Central memory CD8-positive, alpha-beta T cell (primary cell): ENCODE results near the gene BCL10.
A peak's percentile ranks its signal among the peaks of the same experiment; 100 is the strongest.

Experiments used
- ATAC-seq: fragments of 150-1000 bp; cut with Tn5 transposase; replicated peaks from 2 replicates; pipeline ENCODE4 v1.10.0; 2022; ENCODE audit warnings: mild to moderate bottlenecking, moderate FRiP score, moderate number of reproducible peaks; ENCODE audit not compliant: poor library complexity, severe bottlenecking; ENCODE audit errors: extremely low read depth
- DNase-seq, 2 donors: peaks; one replicate each; pipeline ENCODE4 v3.0.0; 2021; ENCODE audit warnings: low spot score in 2 of 2
- H3K27ac Mint-ChIP-seq: one replicate; pipeline ENCODE4 v1.8.0; 2022; ENCODE audit warnings: low read depth, mild to moderate bottlenecking, moderate library complexity, mixed read lengths
- H3K27me3 Mint-ChIP-seq: one replicate; pipeline ENCODE4 v1.8.0; 2022; ENCODE audit warnings: mixed read lengths
- H3K36me3 Mint-ChIP-seq: one replicate; pipeline ENCODE4 v1.8.0; 2022; ENCODE audit warnings: mild to moderate bottlenecking, moderate library complexity, mixed read lengths; ENCODE audit not compliant: insufficient read depth
- H3K4me1 Mint-ChIP-seq: one replicate; pipeline ENCODE4 v1.8.0; 2022; ENCODE audit warnings: mixed read lengths
- H3K4me3 Mint-ChIP-seq: one replicate; pipeline ENCODE4 v1.8.0; 2022; ENCODE audit warnings: mild to moderate bottlenecking, moderate library complexity, mixed read lengths
- H3K9me3 Mint-ChIP-seq: one replicate; pipeline ENCODE4 v1.8.0; 2022; ENCODE audit warnings: mixed read lengths

Gene BCL10

GRCh38 chr1:85276215-85276977 lies at the start of gene BCL10:
Gene BCL10 (minus strand): TSS chr1:85276632. CDS start chr1:85276352, 280 bp downstream.
- Mint-ChIP-seq H3K4me1 (peaks cover 49% of the 10 kb centered on the region), H3K9me3 (no peaks in the 10 kb centered on the region)
- peak; percentile 96 to 98 for DNase-seq

GRCh38 chr1:85325920-85326319 lies 49.5 kb upstream of the BCL10 start:
- Mint-ChIP-seq H3K27ac (no peak overlapping the region), H3K36me3 (peaks cover 2% of the 10 kb centered on the region)

More at GRCh38 chr1:85276215-85276977, at the start of gene BCL10:
- H3K36me3 Mint-ChIP-seq = peaks cover 7% of the 10 kb centered on the region
- ATAC-seq = peak; percentile 98
- no peaks in the 10 kb centered on the region for H3K27me3 Mint-ChIP-seq
- peak within 1 kb of the TSS; percentile 91 for H3K27ac Mint-ChIP-seq
- peak within 1 kb of the TSS; percentile 80 for H3K4me3 Mint-ChIP-seq

GRCh38 chr1:85323770-85324169 lies 47.3 kb upstream of the BCL10 start:
- DNase-seq (no peak), ATAC-seq (no peak)
- H3K4me1 Mint-ChIP-seq = peaks cover 5% of the 10 kb centered on the region
- no peaks in the 10 kb centered on the region for H3K9me3 Mint-ChIP-seq
- no peaks in the 10 kb centered on the region for H3K36me3 Mint-ChIP-seq
- peaks cover 63% of the 10 kb centered on the region for H3K27me3 Mint-ChIP-seq
- H3K4me3 Mint-ChIP-seq = no peak overlapping the region
- H3K27ac Mint-ChIP-seq = no peak overlapping the region

More at GRCh38 chr1:85325920-85326319, 49.5 kb upstream of the BCL10 start:
- Mint-ChIP-seq H3K4me1 (peaks cover under 1% of the 10 kb centered on the region), H3K4me3 (no peak overlapping the region), H3K9me3 (no peaks in the 10 kb centered on the region), H3K27me3 (peaks cover 63% of the 10 kb centered on the region)
- DNase-seq (no peak), ATAC-seq (no peak)

- no peaks in the 10 kb centered on the region for H3K36me3 Mint-ChIP-seq
- H3K4me3 Mint-ChIP-seq = no peak overlapping the region
- H3K9me3 Mint-ChIP-seq = no peaks in the 10 kb centered on the region
- H3K27ac Mint-ChIP-seq = no peak overlapping the region
- ATAC-seq (no peak), DNase-seq (no peak)
- peaks cover 70% of the 10 kb centered on the region for H3K27me3 Mint-ChIP-seq
- peaks cover 5% of the 10 kb centered on the region for H3K4me1 Mint-ChIP-seq
These were observed 46.2 kb upstream of the BCL10 start for GRCh38 chr1:85322655-85323054.

GRCh38 chr1:85321237-85321964 lies 45.0 kb upstream of the BCL10 start:
- Mint-ChIP-seq H3K36me3 (no peaks in the 10 kb centered on the region), H3K27me3 (peaks cover 77% of the 10 kb centered on the region), H3K4me3 (no peak overlapping the region), H3K9me3 (no peaks in the 10 kb centered on the region), H3K4me1 (peaks cover 5% of the 10 kb centered on the region), H3K27ac (no peak overlapping the region)
- ATAC-seq (no peak), DNase-seq (no peak)

GRCh38 chr1:85320371-85321131 lies 44.1 kb upstream of the BCL10 start:
- no peaks in the 10 kb centered on the region for H3K36me3 Mint-ChIP-seq
- ATAC-seq = no peak
- no peaks in the 10 kb centered on the region for H3K9me3 Mint-ChIP-seq
- H3K27ac Mint-ChIP-seq = no peak overlapping the region
- H3K4me1 Mint-ChIP-seq = peaks cover 5% of the 10 kb centered on the region
- peaks cover 75% of the 10 kb centered on the region for H3K27me3 Mint-ChIP-seq
- no peak for DNase-seq
- H3K4me3 Mint-ChIP-seq = no peak overlapping the region

GRCh38 chr1:85319931-85320330 lies 43.5 kb upstream of the BCL10 start:
- Mint-ChIP-seq H3K27ac (no peak overlapping the region), H3K27me3 (peaks cover 71% of the 10 kb centered on the region), H3K4me3 (no peak overlapping the region), H3K4me1 (peaks cover 5% of the 10 kb centered on the region), H3K36me3 (no peaks in the 10 kb centered on the region), H3K9me3 (no peaks in the 10 kb centered on the region)
- ATAC-seq (no peak), DNase-seq (no peak)

GRCh38 chr1:85319491-85319890 lies 43.1 kb upstream of the BCL10 start:
- H3K9me3 Mint-ChIP-seq = no peaks in the 10 kb centered on the region
- DNase-seq (no peak), ATAC-seq (no peak)
- H3K27me3 Mint-ChIP-seq = peaks cover 71% of the 10 kb centered on the region
- no peak overlapping the region for H3K27ac Mint-ChIP-seq
- no peak overlapping the region for H3K4me3 Mint-ChIP-seq
- H3K36me3 Mint-ChIP-seq = no peaks in the 10 kb centered on the region
- H3K4me1 Mint-ChIP-seq = peaks cover 5% of the 10 kb centered on the region

- ATAC-seq (no peak), DNase-seq (no peak)
- no peak overlapping the region for H3K27ac Mint-ChIP-seq
- H3K4me1 Mint-ChIP-seq = peaks cover 5% of the 10 kb centered on the region
- no peaks in the 10 kb centered on the region for H3K9me3 Mint-ChIP-seq
- H3K36me3 Mint-ChIP-seq = no peaks in the 10 kb centered on the region
- no peak overlapping the region for H3K4me3 Mint-ChIP-seq
- H3K27me3 Mint-ChIP-seq = peaks cover 82% of the 10 kb centered on the region
These were observed 41.8 kb upstream of the BCL10 start for GRCh38 chr1:85318217-85318616.

GRCh38 chr1:85317560-85317959 lies 41.1 kb upstream of the BCL10 start:
- Mint-ChIP-seq H3K4me1 (peaks cover 5% of the 10 kb centered on the region), H3K36me3 (no peaks in the 10 kb centered on the region), H3K27me3 (peaks cover 83% of the 10 kb centered on the region), H3K4me3 (no peak overlapping the region), H3K27ac (no peak overlapping the region), H3K9me3 (no peaks in the 10 kb centered on the region)
- no peak for DNase-seq
- ATAC-seq = no peak

- no peak overlapping the region for H3K27ac Mint-ChIP-seq
These were observed 39.9 kb upstream of the BCL10 start for GRCh38 chr1:85316321-85316720.

GRCh38 chr1:85315789-85316188 lies 39.4 kb upstream of the BCL10 start:
- H3K36me3 Mint-ChIP-seq = no peaks in the 10 kb centered on the region
- H3K27ac Mint-ChIP-seq = no peak overlapping the region
- no peaks in the 10 kb centered on the region for H3K9me3 Mint-ChIP-seq
- peaks cover 91% of the 10 kb centered on the region for H3K27me3 Mint-ChIP-seq
- peaks cover 3% of the 10 kb centered on the region for H3K4me1 Mint-ChIP-seq
- H3K4me3 Mint-ChIP-seq = no peak overlapping the region
- ATAC-seq (no peak), DNase-seq (no peak)

More at GRCh38 chr1:85316321-85316720, 39.9 kb upstream of the BCL10 start:
- Mint-ChIP-seq H3K9me3 (no peaks in the 10 kb centered on the region), H3K27me3 (peaks cover 91% of the 10 kb centered on the region), H3K4me3 (no peak overlapping the region), H3K4me1 (peaks cover 5% of the 10 kb centered on the region), H3K36me3 (no peaks in the 10 kb centered on the region)
- ATAC-seq (no peak), DNase-seq (no peak)
